Sciatic nerve (tissue), 2 donors: ENCODE data around the gene AIG1. TPM values are rescaled to one million over a fixed set of nuclear protein-coding genes. Genes with fewer than 3 reads are reported as not detected.
A peak's percentile ranks its signal among the peaks of the same experiment; 100 is the strongest.

Source experiments
- ATAC-seq: fragments of 200-7000 bp; cut with Tn5 transposase; one replicate; pipeline ENCODE4 v1.9.1; 2020; ENCODE audit warnings: mild to moderate bottlenecking, moderate library complexity
- DNase-seq: peaks from one replicate; pipeline ENCODE4 v3.0.0-alpha.2; 2020; ENCODE audit warnings: low spot score
- intact Hi-C: fragments of 100-400 bp; cut with DNase I; formaldehyde crosslinking; loops from one replicate; pipeline ENCODE4 v1.14.2; 2022
- total RNA-seq: library from RNA; stranded (reverse); fragmentation: NEBNext Ultra II Directional; extraction: Animal tissue kit (Norgen Biotek cat#: 25700); gene quantifications from one replicate; pipeline ENCODE4 v1.2.1, GENCODE V29; 2021
- donor health status: DM: no; HTN: no; CAD: no.
- donor health status: DM: no; HTN: no; CAD: no.

AIG1 gene
- total RNA-seq, 1 donor from 2014 or later: 22.6 TPM

GRCh38 chr6:143200167-143200770 lies 139.6 kb downstream of the AIG1 start:
- ATAC-seq (no peak), DNase-seq (no peak)
- intact Hi-C loops: no loop called here

GRCh38 chr6:143204045-143204444 lies 143.4 kb downstream of the AIG1 start:
- intact Hi-C loops: no loop called here
- ATAC-seq (no peak), DNase-seq (no peak)

GRCh38 chr6:143205131-143205535 lies 144.4 kb downstream of the AIG1 start:
- intact Hi-C loops: no loop called here
- no peak for ATAC-seq
- DNase-seq: no peak

- intact Hi-C loops: no loop called here
- DNase-seq (no peak), ATAC-seq (no peak)
Observed at GRCh38 chr6:143205585-143205984, 144.9 kb downstream of the AIG1 start.

GRCh38 chr6:143205991-143206390 lies 145.3 kb downstream of the AIG1 start:
- intact Hi-C loops: no loop called here
- no peak for ATAC-seq
- DNase-seq: no peak

- DNase-seq (no peak), ATAC-seq (no peak)
- intact Hi-C loops: no loop called here
Observed at GRCh38 chr6:143206550-143206949, 145.9 kb downstream of the AIG1 start.

- ATAC-seq (no peak), DNase-seq (no peak)
- intact Hi-C loops: no loop called here
Observed at GRCh38 chr6:143210420-143210819, 149.7 kb downstream of the AIG1 start.

GRCh38 chr6:143213859-143214376 lies 153.2 kb downstream of the AIG1 start:
- no peak for DNase-seq
- no peak for ATAC-seq
- intact Hi-C loops: no loop called here

- ATAC-seq (no peak), DNase-seq (no peak)
- intact Hi-C loops: no loop called here
Observed at GRCh38 chr6:143215363-143215762, 154.7 kb downstream of the AIG1 start.

GRCh38 chr6:143215771-143216170 lies 155.1 kb downstream of the AIG1 start:
- no peak for ATAC-seq
- intact Hi-C loops: no loop called here
- DNase-seq: no peak

GRCh38 chr6:143218233-143218632 lies 157.5 kb downstream of the AIG1 start:
- intact Hi-C loops: no loop called here
- no peak for ATAC-seq
- no peak for DNase-seq

- DNase-seq: no peak
- no peak for ATAC-seq
- intact Hi-C loops: no loop called here
Observed at GRCh38 chr6:143221698-143222097, 161.0 kb downstream of the AIG1 start.

- DNase-seq (no peak), ATAC-seq (no peak)
- intact Hi-C loops: no loop called here
Observed at GRCh38 chr6:143222310-143222709, 161.6 kb downstream of the AIG1 start.

GRCh38 chr6:143222801-143223231 lies 162.1 kb downstream of the AIG1 start:
- peak; percentile 58 for ATAC-seq

GRCh38 chr6:143223895-143224294 lies 163.2 kb downstream of the AIG1 start:
- DNase-seq (no peak), ATAC-seq (peak; percentile 90)
- intact Hi-C loops: no loop called here

More at GRCh38 chr6:143222801-143223231, 162.1 kb downstream of the AIG1 start:
- DNase-seq: no peak
- intact Hi-C loops: no loop called here

GRCh38 chr6:143224516-143224915 lies 163.8 kb downstream of the AIG1 start:
- intact Hi-C loops: no loop called here
- ATAC-seq (no peak), DNase-seq (no peak)

GRCh38 chr6:143225929-143226328 lies 165.2 kb downstream of the AIG1 start:
- DNase-seq (no peak), ATAC-seq (no peak)
- intact Hi-C loops: no loop called here

GRCh38 chr6:143227675-143228074 lies 167.0 kb downstream of the AIG1 start:
- DNase-seq (no peak), ATAC-seq (no peak)
- intact Hi-C loops: no loop called here

- DNase-seq: no peak
- intact Hi-C loops: no loop called here
- ATAC-seq: no peak
Observed at GRCh38 chr6:143229400-143229799, 168.7 kb downstream of the AIG1 start.

- intact Hi-C loops: no loop called here
- ATAC-seq (peak; percentile 30), DNase-seq (no peak)
Observed at GRCh38 chr6:143232849-143233248, 172.2 kb downstream of the AIG1 start.
